OCI-LY1 (cell line): ENCODE results near the gene CFD.

Experiments used
- H2AFZ ChIP-seq: fragments of 200-600 bp; sonication (generic), shearing (Covaris generic); 2 replicates; pipeline ENCODE4 v1.6.0; 2014; ENCODE audit warnings: antibody characterized with exemption, mild to moderate bottlenecking, low read length
- H3F3A ChIP-seq: fragments of 200-600 bp; sonication (generic), shearing (Covaris generic); 2 replicates; pipeline ENCODE4 v1.6.0; 2014; ENCODE audit warnings: mild to moderate bottlenecking, antibody characterized with exemption, low read length, moderate library complexity; ENCODE audit not compliant: insufficient read depth
- H3K27ac ChIP-seq: fragments of 200-600 bp; sonication (generic); 2 replicates; pipeline ENCODE4 v1.5.1; 2014; ENCODE audit warnings: low read length, mixed run types, mild to moderate bottlenecking, low read depth; ENCODE audit not compliant: poor library complexity, severe bottlenecking
- H3K27me3 ChIP-seq: fragments of 200-600 bp; sonication (generic); 2 replicates; pipeline ENCODE4 v1.6.0; 2014; ENCODE audit warnings: antibody characterized with exemption, mild to moderate bottlenecking, low read length, moderate library complexity; ENCODE audit not compliant: insufficient read depth
- H3K36me3 ChIP-seq: fragments of 200-600 bp; sonication (generic); 2 replicates; pipeline ENCODE4 v1.6.1; 2014; ENCODE audit warnings: mild to moderate bottlenecking, antibody characterized with exemption, low read length, moderate library complexity, mixed read lengths; ENCODE audit not compliant: insufficient read depth
- H3K4me1 ChIP-seq: fragments of 200-600 bp; sonication (generic); 2 replicates; pipeline ENCODE4 v1.5.1; 2014; ENCODE audit warnings: mild to moderate bottlenecking, low read length, moderate library complexity; ENCODE audit not compliant: insufficient read depth, severe bottlenecking
- H3K4me2 ChIP-seq: fragments of 200-600 bp; sonication (generic), shearing (Covaris generic); 2 replicates; pipeline ENCODE4 v1.6.1; 2014; ENCODE audit warnings: low read length
- H3K4me3 ChIP-seq: fragments of 200-600 bp; sonication (generic); 2 replicates; pipeline ENCODE4 v1.5.1; 2014; ENCODE audit warnings: low read length, low read depth, mild to moderate bottlenecking, mixed read lengths; ENCODE audit not compliant: poor library complexity, severe bottlenecking
- H3K79me2 ChIP-seq: fragments of 200-600 bp; shearing (Covaris generic); 2 replicates; pipeline ENCODE4 v1.6.1; 2016; ENCODE audit warnings: mixed run types, low read length, mixed read lengths; ENCODE audit not compliant: insufficient read depth
- H3K9ac ChIP-seq: fragments of 200-600 bp; sonication (generic), shearing (Covaris generic); 2 replicates; pipeline ENCODE4 v1.6.1; 2014; ENCODE audit warnings: mild to moderate bottlenecking, low read length, mixed read lengths
- H3K9me2 ChIP-seq: fragments of 200-600 bp; sonication (generic), shearing (Covaris generic); 2 replicates; pipeline ENCODE4 v1.6.1; 2014; ENCODE audit warnings: low read depth, mild to moderate bottlenecking, low read length, mixed read lengths
- H3K9me3 ChIP-seq: fragments of 200-600 bp; shearing (Covaris generic); 2 replicates; pipeline ENCODE4 v1.6.1; 2014; ENCODE audit warnings: low read length, mixed read lengths
- H4K20me1 ChIP-seq: fragments of 200-600 bp; sonication (generic), shearing (Covaris generic); 2 replicates; pipeline ENCODE4 v1.6.0; 2016; ENCODE audit warnings: mild to moderate bottlenecking, low read length; ENCODE audit not compliant: insufficient read depth
- CTCF ChIP-seq: fragments of 200-600 bp; sonication (generic), shearing (Covaris generic); IDR thresholded peaks from 2 replicates; pipeline ENCODE4 v1.5.1; 2017; ENCODE audit warnings: mild to moderate bottlenecking, antibody characterized with exemption, low read length, moderate library complexity, mixed read lengths
- EZH2 ChIP-seq: fragments of 200-600 bp; sonication (generic), shearing (Covaris generic); IDR thresholded peaks from 2 replicates; pipeline ENCODE4 v1.8.0; 2017; ENCODE audit warnings: borderline replicate concordance, mixed run types, mild to moderate bottlenecking, antibody characterized with exemption, low read length, moderate library complexity, mixed read lengths

The CFD gene

DNA sequence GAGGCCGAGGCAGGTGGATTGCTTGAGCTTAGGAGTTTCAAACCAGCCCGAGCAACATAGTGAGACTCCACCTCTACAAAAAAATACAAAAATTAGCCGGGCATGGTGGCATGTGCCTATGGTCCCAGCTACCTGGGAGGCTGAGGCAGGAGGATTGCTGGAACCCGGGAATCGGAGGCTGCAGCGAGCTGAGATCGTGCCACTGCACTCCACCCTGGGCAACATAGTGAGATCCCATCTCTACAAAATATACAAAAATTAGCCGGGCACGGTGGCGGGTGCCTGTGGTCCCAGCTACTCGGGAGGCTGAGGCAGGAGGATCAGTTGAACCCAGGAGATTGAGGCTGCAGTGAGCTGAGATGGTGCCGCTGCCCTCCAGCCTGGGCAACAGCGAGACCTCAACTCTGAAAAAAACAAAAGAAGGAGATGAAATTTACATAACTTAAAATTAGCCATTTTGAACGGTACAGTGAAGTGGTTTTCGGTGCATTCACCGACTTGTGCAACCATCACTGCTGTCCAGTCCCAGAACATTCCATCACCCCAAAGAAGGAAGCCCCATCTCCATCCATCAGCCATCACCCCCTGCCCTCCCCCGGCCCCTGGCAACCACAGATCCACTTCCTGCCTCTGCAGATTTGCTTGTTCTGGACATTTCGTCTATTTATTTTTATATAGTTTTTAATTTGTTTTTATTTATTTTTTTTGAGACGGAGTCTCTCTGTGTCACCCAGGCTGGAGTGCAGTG is 33.4 kb upstream of the CFD start:
- Histone ChIP-seq H3K4me2 (no peak overlapping the region), H3K9me2 (no peaks in the 10 kb centered on the region), H3K9me3 (no peaks in the 10 kb centered on the region), H3K4me1 (no peaks in the 10 kb centered on the region), H3K4me3 (no peak overlapping the region), H3K79me2 (no peaks in the 10 kb centered on the region), H3F3A (no peaks in the 10 kb centered on the region), H4K20me1 (no peaks in the 10 kb centered on the region), H3K27ac (no peak overlapping the region), H3K27me3 (peaks cover 4% of the 10 kb centered on the region; the same call in 1 of the 2 replicates), H2AFZ (no peak overlapping the region), H3K36me3 (no peaks in the 10 kb centered on the region), H3K9ac (no peak overlapping the region)
- TF ChIP-seq EZH2 (no peak), CTCF (no peak)

DNA sequence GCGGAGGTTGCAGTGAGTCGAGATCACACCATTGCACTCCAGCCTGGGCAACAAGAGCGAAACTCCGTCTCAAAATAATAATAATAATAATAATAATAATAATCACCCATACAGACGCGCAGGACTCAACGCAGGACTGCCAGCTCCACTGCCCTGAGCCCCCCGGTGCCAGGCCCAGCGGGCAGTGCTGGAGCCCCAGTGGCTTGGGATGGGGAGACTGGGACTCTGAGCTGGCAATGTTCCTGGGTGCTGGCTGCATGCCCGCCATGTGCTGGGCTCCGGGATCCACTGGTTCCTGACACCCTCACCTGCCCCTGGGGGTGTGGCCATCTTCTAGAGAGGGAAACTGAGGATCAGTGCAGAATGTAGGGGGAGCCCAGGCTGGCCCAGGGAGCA is 32.2 kb upstream of the CFD start:
- TF ChIP-seq EZH2 (no peak), CTCF (no peak)
- Histone ChIP-seq H3K36me3 (no peaks in the 10 kb centered on the region), H3K9me2 (no peaks in the 10 kb centered on the region), H3K79me2 (no peaks in the 10 kb centered on the region), H3K9me3 (no peaks in the 10 kb centered on the region), H3K9ac (no peak overlapping the region), H2AFZ (no peak overlapping the region), H3K27me3 (peaks cover 4% of the 10 kb centered on the region; the same call in 1 of the 2 replicates), H3K4me1 (no peaks in the 10 kb centered on the region), H3K27ac (no peak overlapping the region), H3F3A (no peaks in the 10 kb centered on the region), H3K4me2 (no peak overlapping the region), H4K20me1 (no peaks in the 10 kb centered on the region), H3K4me3 (no peak overlapping the region)

GRCh38 chr19:827710-828321 is 31.6 kb upstream of the CFD start, which contains the start of gene AZU1:
Gene AZU1, plus strand, starts transcription at chr19:827837. Its CDS starts 10 bp downstream, at chr19:827847.
- no peak within 1 kb of the TSS for H3K4me3 ChIP-seq
- no peak within 1 kb of the TSS for H3K9ac ChIP-seq

More at GRCh38 chr19:827710-828321, 31.6 kb upstream of the CFD start, which contains the start of gene AZU1:
- Histone ChIP-seq H2AFZ (no peak within 1 kb of the TSS), H3K9me2 (no peaks in the 10 kb centered on the region), H3K79me2 (no peaks in the 10 kb centered on the region), H3K27ac (no peak within 1 kb of the TSS), H3K4me2 (no peak within 1 kb of the TSS), H4K20me1 (no peaks in the 10 kb centered on the region), H3K36me3 (no peaks in the 10 kb centered on the region), H3K4me1 (no peaks in the 10 kb centered on the region), H3F3A (no peaks in the 10 kb centered on the region), H3K27me3 (peaks cover 4% of the 10 kb centered on the region; the same call in 1 of the 2 replicates), H3K9me3 (no peaks in the 10 kb centered on the region)
- no peak for TF ChIP-seq CTCF
- TF ChIP-seq EZH2: no peak
